Measurements from ENCODE around the gene PICALM.

PICALM gene

DNA sequence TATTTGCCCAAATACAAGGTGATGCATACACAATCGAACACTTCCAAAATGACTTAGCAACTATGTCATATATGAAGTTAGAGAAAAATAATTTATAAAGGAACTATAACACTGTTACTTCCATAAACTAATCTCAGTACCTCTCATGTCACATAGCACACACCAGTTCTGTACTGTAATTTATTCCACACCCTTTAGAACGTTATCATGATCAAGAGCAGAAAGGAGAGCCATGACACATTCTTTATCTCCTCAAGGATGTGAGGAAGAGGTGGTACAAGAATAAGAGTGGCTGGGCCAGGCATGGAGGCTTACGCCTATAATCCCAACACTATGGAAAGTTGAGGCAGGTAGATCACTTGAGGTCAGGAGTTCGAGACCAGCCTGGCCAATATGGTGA, 31.1 kb downstream of the PICALM start:
- no peak overlapping the region for H3K4me3 ChIP-seq (ENCODE audit: low read depth, low read length)
- DNase-seq (ENCODE audit: low read depth) = no peak
- TF ChIP-seq, protein P1, sequence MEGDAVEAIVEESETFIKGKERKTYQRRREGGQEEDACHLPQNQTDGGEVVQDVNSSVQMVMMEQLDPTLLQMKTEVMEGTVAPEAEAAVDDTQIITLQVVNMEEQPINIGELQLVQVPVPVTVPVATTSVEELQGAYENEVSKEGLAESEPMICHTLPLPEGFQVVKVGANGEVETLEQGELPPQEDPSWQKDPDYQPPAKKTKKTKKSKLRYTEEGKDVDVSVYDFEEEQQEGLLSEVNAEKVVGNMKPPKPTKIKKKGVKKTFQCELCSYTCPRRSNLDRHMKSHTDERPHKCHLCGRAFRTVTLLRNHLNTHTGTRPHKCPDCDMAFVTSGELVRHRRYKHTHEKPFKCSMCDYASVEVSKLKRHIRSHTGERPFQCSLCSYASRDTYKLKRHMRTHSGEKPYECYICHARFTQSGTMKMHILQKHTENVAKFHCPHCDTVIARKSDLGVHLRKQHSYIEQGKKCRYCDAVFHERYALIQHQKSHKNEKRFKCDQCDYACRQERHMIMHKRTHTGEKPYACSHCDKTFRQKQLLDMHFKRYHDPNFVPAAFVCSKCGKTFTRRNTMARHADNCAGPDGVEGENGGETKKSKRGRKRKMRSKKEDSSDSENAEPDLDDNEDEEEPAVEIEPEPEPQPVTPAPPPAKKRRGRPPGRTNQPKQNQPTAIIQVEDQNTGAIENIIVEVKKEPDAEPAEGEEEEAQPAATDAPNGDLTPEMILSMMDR (IDR thresholded peaks at IDR 0.05; ENCODE audit: low read depth, low read length, missing control alignments) = no peak

DNA sequence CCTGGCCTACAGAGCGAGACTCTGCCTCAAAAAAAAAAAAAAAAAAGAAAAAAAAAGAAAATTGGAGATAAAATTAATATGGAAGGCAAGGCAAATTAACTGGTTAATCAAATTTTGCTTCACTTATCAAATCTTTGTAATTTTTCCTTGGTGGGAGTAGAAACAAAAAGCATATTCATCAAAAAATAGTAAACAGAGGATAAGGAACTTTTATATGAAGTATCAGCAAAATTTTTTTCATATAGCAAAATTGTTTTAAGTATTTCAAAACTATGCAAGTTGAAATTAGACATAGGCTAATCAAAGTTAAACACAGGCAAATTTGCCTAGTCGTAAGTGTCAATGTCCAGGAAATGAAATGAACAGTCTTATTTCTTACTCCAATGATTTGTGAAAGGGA, 33.0 kb downstream of the PICALM start:
- no peak for DNase-seq (ENCODE audit: low read depth)
- H3K4me3 ChIP-seq (ENCODE audit: low read depth, low read length) = no peak overlapping the region
- TF ChIP-seq, protein P1 (IDR thresholded peaks at IDR 0.05; ENCODE audit: low read depth, low read length, missing control alignments) = no peak

DNA sequence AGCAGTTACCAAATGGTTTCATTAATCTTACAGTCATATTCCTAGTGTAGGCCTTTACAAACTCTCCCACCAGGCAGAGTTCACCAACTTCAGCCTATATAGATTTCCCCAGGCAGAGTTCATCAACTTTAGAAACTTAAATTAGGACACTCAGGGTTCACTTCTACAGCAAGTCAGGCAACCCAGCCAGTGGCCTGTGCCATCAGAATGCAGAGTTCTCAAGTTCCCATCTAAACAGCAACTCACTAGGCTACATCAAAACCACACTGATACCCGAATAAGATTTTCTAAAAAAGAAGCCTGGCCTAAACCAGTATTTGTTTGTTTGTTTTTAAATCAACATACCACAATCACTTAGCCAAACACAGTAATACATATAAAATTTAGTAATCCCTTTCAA, 33.7 kb downstream of the PICALM start:
- no peak overlapping the region for H3K4me3 ChIP-seq (ENCODE audit: low read depth, low read length)
- no peak for DNase-seq (ENCODE audit: low read depth)
- TF ChIP-seq, protein P1 (IDR thresholded peaks at IDR 0.05; ENCODE audit: low read depth, low read length, missing control alignments) = no peak

DNA sequence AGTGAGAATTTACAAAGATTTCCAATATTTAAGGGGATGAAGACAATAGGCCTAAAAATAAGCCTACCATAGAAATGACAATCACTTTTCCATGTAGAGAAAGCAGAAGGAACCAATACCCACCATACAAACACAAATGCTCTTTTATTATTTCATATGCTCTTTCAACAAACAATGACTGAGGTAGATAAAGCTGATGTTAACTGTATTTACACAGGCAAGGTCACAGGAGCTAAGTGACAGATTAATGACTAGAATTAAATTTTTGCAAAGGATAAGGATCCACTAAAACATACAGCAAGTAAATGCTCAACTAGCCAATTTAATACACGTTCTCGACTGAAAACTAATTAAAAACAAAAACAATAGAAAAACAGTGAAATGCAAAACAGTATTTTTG, 34.2 kb downstream of the PICALM start:
- no peak for DNase-seq (ENCODE audit: low read depth)
- H3K4me3 ChIP-seq (ENCODE audit: low read depth, low read length) = no peak overlapping the region
- TF ChIP-seq, protein P1 (IDR thresholded peaks at IDR 0.05; ENCODE audit: low read depth, low read length, missing control alignments) = no peak

DNA sequence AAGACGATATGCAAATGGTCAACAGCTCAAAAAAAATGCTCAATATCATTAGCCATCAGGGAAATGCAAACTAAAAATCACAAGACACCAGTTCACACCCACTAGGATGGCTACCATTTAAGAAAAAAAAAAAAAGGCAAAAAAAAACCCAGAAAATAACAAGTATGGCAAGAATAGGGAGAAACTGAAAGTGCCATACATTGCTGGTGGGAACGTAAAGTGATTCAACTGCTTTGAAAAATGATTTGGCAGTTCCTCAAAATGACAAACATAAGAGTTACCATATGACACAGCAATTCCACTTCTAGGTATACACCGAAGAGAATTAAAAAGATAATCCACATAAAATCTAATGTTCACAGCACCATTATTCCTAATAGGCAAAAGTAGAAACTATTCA, 47.5 kb downstream of the PICALM start:
- DNase-seq (ENCODE audit: low read depth) = peak; percentile 31
- H3K4me3 ChIP-seq (ENCODE audit: low read depth, low read length) = no peak overlapping the region
- TF ChIP-seq, protein P1 (IDR thresholded peaks at IDR 0.05; ENCODE audit: low read depth, low read length, missing control alignments) = no peak

DNA sequence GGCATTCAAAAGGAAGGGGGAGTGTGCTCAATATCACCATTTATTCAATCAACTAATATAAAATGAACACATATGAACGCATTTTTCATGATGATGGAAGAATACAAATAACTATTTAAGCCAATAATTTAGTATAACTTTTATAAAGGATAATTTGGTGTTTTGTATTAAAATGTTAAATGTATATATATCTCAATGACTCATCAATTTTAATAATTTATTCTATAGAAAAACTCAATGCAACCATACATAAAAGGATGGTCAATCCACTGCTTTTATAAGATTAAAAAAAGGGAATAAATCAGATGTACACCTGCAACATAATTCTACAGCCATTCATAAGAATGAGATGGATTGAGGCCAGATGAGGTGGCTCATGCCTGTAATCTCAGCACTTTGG, 50.6 kb downstream of the PICALM start:
- TF ChIP-seq, protein P1 (IDR thresholded peaks at IDR 0.05; ENCODE audit: low read depth, low read length, missing control alignments) = no peak
- DNase-seq (ENCODE audit: low read depth) = no peak

DNA sequence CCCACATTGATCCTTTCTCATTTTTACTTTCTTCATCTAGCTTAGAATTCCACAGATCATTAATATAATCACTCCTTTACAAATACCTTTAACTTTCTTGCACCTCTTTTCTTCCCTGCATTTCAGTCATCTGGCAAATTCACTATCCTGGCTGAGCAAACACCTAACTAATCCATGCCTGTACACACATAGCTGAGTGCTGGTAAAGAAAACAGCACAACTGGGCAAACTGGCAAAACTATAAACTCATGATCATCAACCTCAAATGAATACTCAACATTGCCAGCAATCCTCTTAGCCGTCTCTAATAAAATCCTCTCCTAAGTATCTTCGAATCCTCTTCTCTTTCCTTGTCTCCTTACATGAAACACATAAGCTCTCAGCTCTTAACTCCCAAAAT, 52.4 kb downstream of the PICALM start:
- no peak for DNase-seq (ENCODE audit: low read depth)
- no peak overlapping the region for H3K4me3 ChIP-seq (ENCODE audit: low read depth, low read length)
- TF ChIP-seq, protein P1 (IDR thresholded peaks at IDR 0.05; ENCODE audit: low read depth, low read length, missing control alignments) = no peak

More for the DNA sequence above, 50.6 kb downstream of the PICALM start:
- H3K4me3 ChIP-seq (ENCODE audit: low read depth, low read length) = no peak overlapping the region

All from GM12864 (cell line).